SU-DHL-6 (cell line): ENCODE measurements around the gene LDOC1.
"Not testable (repeated sequence)": the region's sequence is repeated elsewhere in the genome, so short reads cannot be mapped to it uniquely, and the experiment has no call there.

ENCODE experiments used
- H2AFZ ChIP-seq: fragments of 200-600 bp; sonication (generic); 2 replicates; pipeline ENCODE4 v1.6.1; 2014; ENCODE audit warnings: low read depth, mild to moderate bottlenecking, moderate library complexity, mixed read lengths, antibody characterized with exemption, low read length; ENCODE audit not compliant: severe bottlenecking
- H3F3A ChIP-seq: fragments of 200-600 bp; shearing (Covaris generic); 2 replicates; pipeline ENCODE4 v1.6.0; 2016; ENCODE audit warnings: antibody characterized with exemption, mild to moderate bottlenecking; ENCODE audit not compliant: insufficient read depth
- H3K27ac ChIP-seq: fragments of 200-600 bp; sonication (generic); 2 replicates; pipeline ENCODE4 v1.5.1; 2016; ENCODE audit warnings: low read depth, mild to moderate bottlenecking, low read length, moderate library complexity, mixed read lengths
- H3K27me3 ChIP-seq: fragments of 200-600 bp; sonication (generic), shearing (Covaris generic); 2 replicates; pipeline ENCODE4 v1.6.0; 2014; ENCODE audit warnings: mild to moderate bottlenecking, low read length
- H3K36me3 ChIP-seq: fragments of 200-600 bp; sonication (generic); 2 replicates; pipeline ENCODE4 v1.6.1; 2014; ENCODE audit warnings: mild to moderate bottlenecking, low read length, mixed read lengths
- H3K4me2 ChIP-seq: fragments of 300-600, 200-600 bp; shearing (Covaris generic), sonication (generic); 2 replicates; pipeline ENCODE4 v1.6.0; 2014; ENCODE audit warnings: low read length, low read depth, mild to moderate bottlenecking; ENCODE audit not compliant: poor library complexity, severe bottlenecking
- H3K4me3 ChIP-seq: fragments of 200-600 bp; sonication (generic); 2 replicates; pipeline ENCODE4 v1.5.1; 2014; ENCODE audit warnings: antibody characterized with exemption, low read length, mild to moderate bottlenecking, mixed read lengths; ENCODE audit not compliant: insufficient read depth, poor library complexity, severe bottlenecking
- H3K79me2 ChIP-seq: fragments of 200-600 bp; sonication (generic); 2 replicates; pipeline ENCODE4 v1.6.1; 2014; ENCODE audit warnings: mild to moderate bottlenecking, low read length, moderate library complexity; ENCODE audit not compliant: insufficient read depth
- H3K9ac ChIP-seq: fragments of 200-600 bp; sonication (generic); 2 replicates; pipeline ENCODE4 v1.7.0; 2014; ENCODE audit warnings: mild to moderate bottlenecking, low read length
- H3K9me2 ChIP-seq: fragments of 200-600 bp; sonication (generic); replicated peaks from 2 replicates; pipeline ENCODE4 v1.6.1; 2014; ENCODE audit warnings: low read length; ENCODE audit not compliant: insufficient read depth
- H3K9me3 ChIP-seq: fragments of 200-600 bp; sonication (generic); 2 replicates; pipeline ENCODE4 v1.6.1; 2014; ENCODE audit warnings: low read length, mixed read lengths; ENCODE audit not compliant: insufficient read depth
- H4K20me1 ChIP-seq: fragments of 200-600 bp; sonication (generic); 2 replicates; pipeline ENCODE4 v1.6.1; 2014; ENCODE audit warnings: low read depth, mild to moderate bottlenecking, antibody characterized with exemption, low read length, moderate library complexity, mixed read lengths
- EZH2phosphoT487 ChIP-seq: fragments of 200-600 bp; sonication (generic), shearing (Covaris generic); conservative IDR thresholded peaks from 2 replicates; pipeline ENCODE4 v1.6.1; 2018; ENCODE audit warnings: mild to moderate bottlenecking, antibody characterized with exemption, low read length, moderate library complexity, mixed read lengths
- TF ChIP-seq, protein P1 (sequence below): fragments of 200-600 bp; sonication (generic); IDR thresholded peaks from one replicate; pipeline ENCODE4 v1.5.1; 2017; ENCODE audit warnings: antibody characterized with exemption, mild to moderate bottlenecking, low read length, moderate library complexity; ENCODE audit not compliant: insufficient read depth, poor library complexity, severe bottlenecking

Gene LDOC1

GRCh38 chrX:141214196-141214595 is 37.3 kb upstream of the LDOC1 start:
- TF ChIP-seq, protein P1, sequence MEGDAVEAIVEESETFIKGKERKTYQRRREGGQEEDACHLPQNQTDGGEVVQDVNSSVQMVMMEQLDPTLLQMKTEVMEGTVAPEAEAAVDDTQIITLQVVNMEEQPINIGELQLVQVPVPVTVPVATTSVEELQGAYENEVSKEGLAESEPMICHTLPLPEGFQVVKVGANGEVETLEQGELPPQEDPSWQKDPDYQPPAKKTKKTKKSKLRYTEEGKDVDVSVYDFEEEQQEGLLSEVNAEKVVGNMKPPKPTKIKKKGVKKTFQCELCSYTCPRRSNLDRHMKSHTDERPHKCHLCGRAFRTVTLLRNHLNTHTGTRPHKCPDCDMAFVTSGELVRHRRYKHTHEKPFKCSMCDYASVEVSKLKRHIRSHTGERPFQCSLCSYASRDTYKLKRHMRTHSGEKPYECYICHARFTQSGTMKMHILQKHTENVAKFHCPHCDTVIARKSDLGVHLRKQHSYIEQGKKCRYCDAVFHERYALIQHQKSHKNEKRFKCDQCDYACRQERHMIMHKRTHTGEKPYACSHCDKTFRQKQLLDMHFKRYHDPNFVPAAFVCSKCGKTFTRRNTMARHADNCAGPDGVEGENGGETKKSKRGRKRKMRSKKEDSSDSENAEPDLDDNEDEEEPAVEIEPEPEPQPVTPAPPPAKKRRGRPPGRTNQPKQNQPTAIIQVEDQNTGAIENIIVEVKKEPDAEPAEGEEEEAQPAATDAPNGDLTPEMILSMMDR: no peak
- TF ChIP-seq EZH2phosphoT487: no peak
- H4K20me1 ChIP-seq: no peaks in the 10 kb centered on the region
- H3K9ac ChIP-seq: no peak overlapping the region
- no peaks in the 10 kb centered on the region for H3K79me2 ChIP-seq
- no peak overlapping the region for H3K4me3 ChIP-seq
- H3F3A ChIP-seq: no peaks in the 10 kb centered on the region
- no peaks in the 10 kb centered on the region for H3K9me3 ChIP-seq
- H3K4me2 ChIP-seq: no peak overlapping the region
- H3K9me2 ChIP-seq: no peaks in the 10 kb centered on the region
- H3K27ac ChIP-seq: no peak overlapping the region
- no peaks in the 10 kb centered on the region for H3K36me3 ChIP-seq
- H3K27me3 ChIP-seq: no peaks in the 10 kb centered on the region
- H2AFZ ChIP-seq: no peak overlapping the region

DNA sequence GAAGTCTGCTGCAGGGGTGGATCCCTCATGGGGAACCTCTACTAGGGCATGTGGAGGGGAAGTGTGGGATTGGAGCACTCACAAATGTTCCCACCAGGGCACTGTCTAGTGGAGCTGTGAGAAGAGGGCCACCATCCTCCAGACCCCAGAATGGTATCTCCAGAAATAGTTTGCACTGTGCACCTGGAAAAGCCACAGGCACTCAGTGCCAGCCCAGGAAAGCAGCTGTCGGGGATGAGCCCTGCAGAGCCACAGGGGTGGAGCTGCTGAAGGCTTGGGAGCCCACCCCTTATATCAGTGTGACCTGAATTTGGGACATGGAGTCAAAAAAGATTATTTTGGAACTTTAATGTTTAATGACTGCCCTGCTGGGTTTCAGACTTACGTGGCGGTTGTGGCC is 25.0 kb upstream of the LDOC1 start:
- Histone ChIP-seq H3K79me2 (no peaks in the 10 kb centered on the region), H3K9me2 (no peaks in the 10 kb centered on the region), H2AFZ (no peak overlapping the region), H3K4me2 (no peak overlapping the region), H3K36me3 (no peaks in the 10 kb centered on the region), H3K9me3 (no peaks in the 10 kb centered on the region), H3K4me3 (no peak overlapping the region), H3K9ac (no peak overlapping the region), H3F3A (no peaks in the 10 kb centered on the region), H3K27me3 (no peaks in the 10 kb centered on the region), H4K20me1 (no peaks in the 10 kb centered on the region), H3K27ac (no peak overlapping the region)
- TF ChIP-seq, protein P1: no peak
- TF ChIP-seq EZH2phosphoT487: no peak

DNA sequence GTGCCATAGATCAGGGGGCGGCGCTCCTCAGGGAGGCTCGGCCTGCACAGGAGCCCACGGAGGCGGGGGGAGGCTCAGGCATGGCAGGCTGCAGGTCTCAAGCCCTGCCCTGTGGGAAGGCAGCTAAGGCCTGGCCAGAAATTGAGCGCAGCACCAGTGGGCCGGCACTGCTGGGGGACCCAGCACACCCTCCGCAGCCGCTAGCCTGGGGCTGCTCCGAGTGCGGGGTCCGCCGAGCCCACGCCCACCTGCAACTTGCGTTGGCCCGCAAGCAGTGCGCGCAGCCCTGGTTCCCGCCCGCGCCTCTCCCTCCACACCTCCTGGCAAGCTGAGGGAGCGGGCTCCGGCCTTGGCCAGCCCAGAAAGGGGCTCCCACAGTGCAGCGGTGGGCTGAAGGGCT is 11.6 kb upstream of the LDOC1 start:
- H3K27ac ChIP-seq, H2AFZ ChIP-seq, H3K27me3 ChIP-seq, H3K79me2 ChIP-seq, H3K36me3 ChIP-seq, H4K20me1 ChIP-seq, H3K9me2 ChIP-seq, H3F3A ChIP-seq, H3K9ac ChIP-seq, H3K4me3 ChIP-seq, H3K4me2 ChIP-seq, H3K9me3 ChIP-seq: not testable (repeated sequence)

DNA sequence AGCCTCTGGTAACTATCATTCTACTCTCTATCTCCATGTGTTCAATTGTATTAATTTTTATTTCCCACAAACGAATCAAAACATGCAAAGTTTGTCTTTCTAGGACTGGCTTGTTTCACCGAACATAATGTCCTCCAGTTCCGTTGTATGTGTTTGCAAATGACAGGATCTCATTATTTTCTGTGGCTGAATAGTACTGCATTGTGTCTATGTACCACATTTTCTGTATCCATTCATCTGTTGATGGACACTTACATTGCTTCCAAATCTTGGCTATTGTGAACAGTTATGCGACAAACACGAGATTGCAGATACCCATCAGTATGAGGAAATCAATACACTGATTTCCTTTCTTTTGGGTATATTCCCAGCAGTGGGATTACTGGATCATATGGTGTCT is 8.4 kb upstream of the LDOC1 start:
- no peaks in the 10 kb centered on the region for H4K20me1 ChIP-seq
- no peaks in the 10 kb centered on the region for H3F3A ChIP-seq
- H3K9me3 ChIP-seq: no peaks in the 10 kb centered on the region
- H3K4me3 ChIP-seq: no peak overlapping the region
- no peak overlapping the region for H3K27ac ChIP-seq
- no peaks in the 10 kb centered on the region for H3K79me2 ChIP-seq
- no peak overlapping the region for H3K9ac ChIP-seq
- no peaks in the 10 kb centered on the region for H3K9me2 ChIP-seq
- no peaks in the 10 kb centered on the region for H3K36me3 ChIP-seq
- H3K27me3 ChIP-seq: no peaks in the 10 kb centered on the region
- H3K4me2 ChIP-seq: no peak overlapping the region
- TF ChIP-seq, protein P1: no peak
- no peak for TF ChIP-seq EZH2phosphoT487
- no peak overlapping the region for H2AFZ ChIP-seq
